Measurements from ENCODE around the gene SPDYE2. TPM values are rescaled to one million over a fixed set of nuclear protein-coding genes. Genes with fewer than 3 reads are reported as not detected.
"Not testable (repeated sequence)": the region's sequence is repeated elsewhere in the genome, so short reads cannot be mapped to it uniquely, and the experiment has no call there.

SPDYE2 gene
- polyA plus RNA-seq, 3 donors = not detected

GRCh38 chr7:102577315-102578240 is 26.6 kb downstream of the SPDYE2 start:
- H2AFZ ChIP-seq (ENCODE audit: insufficient read depth, low read depth, low read length, poor library complexity, severe bottlenecking); H3K36me3 ChIP-seq (replicated peaks in 1 of 2; ENCODE audit: control insufficient read depth in 1 of 2, insufficient read depth in 2 of 2, low read length in 2 of 2); H3K27me3 Mint-ChIP-seq (ENCODE audit: low read depth in 3 of 3); DNase-seq; H3K4me1 Mint-ChIP-seq; intact Hi-C loops (cut with micrococcal nuclease); H3K9me3 Mint-ChIP-seq; H3K4me1 ChIP-seq (ENCODE audit: control insufficient read depth in 1 of 2, insufficient read depth in 2 of 2, low read length in 2 of 2); H4K20me1 ChIP-seq (ENCODE audit: insufficient read depth, low read length); H3K4me2 ChIP-seq (replicated peaks; ENCODE audit: extremely low read depth, low read length, poor library complexity, severe bottlenecking); H3K36me3 Mint-ChIP-seq; H3K4me3 ChIP-seq (replicated peaks in 1 of 3; ENCODE audit: low read depth in 2 of 3, low read length in 3 of 3); H3K79me2 ChIP-seq (ENCODE audit: insufficient read depth, low read length); H3K27ac ChIP-seq (ENCODE audit: low read depth in 1 of 2, low read length in 2 of 2); H3K4me3 Mint-ChIP-seq; H3K27me3 ChIP-seq (ENCODE audit: control insufficient read depth in 2 of 2, insufficient read depth in 2 of 2, low read length in 2 of 2); H3K9me3 ChIP-seq (replicated peaks in 1 of 2; ENCODE audit: control insufficient read depth in 1 of 2, insufficient read depth in 1 of 2, low read length in 2 of 2); H3K27ac Mint-ChIP-seq; H3K9ac ChIP-seq (ENCODE audit: insufficient read depth, low read length, poor library complexity, severe bottlenecking): not testable (repeated sequence)
- WGBS (ENCODE audit: insufficient coverage) = 100% methylated on average over 1 of the region's 7 CpGs

- DNase-seq; H3K9ac ChIP-seq (ENCODE audit: insufficient read depth, low read length, poor library complexity, severe bottlenecking); H3K27me3 ChIP-seq (ENCODE audit: control insufficient read depth in 2 of 2, insufficient read depth in 2 of 2, low read length in 2 of 2); H3K4me1 Mint-ChIP-seq; H2AFZ ChIP-seq (ENCODE audit: insufficient read depth, low read depth, low read length, poor library complexity, severe bottlenecking); H3K4me1 ChIP-seq (ENCODE audit: control insufficient read depth in 1 of 2, insufficient read depth in 2 of 2, low read length in 2 of 2); H3K4me3 Mint-ChIP-seq; H3K4me3 ChIP-seq (replicated peaks in 1 of 3; ENCODE audit: low read depth in 2 of 3, low read length in 3 of 3); H3K36me3 Mint-ChIP-seq; H3K27me3 Mint-ChIP-seq (ENCODE audit: low read depth in 3 of 3); H3K9me3 Mint-ChIP-seq; H3K36me3 ChIP-seq (replicated peaks in 1 of 2; ENCODE audit: control insufficient read depth in 1 of 2, insufficient read depth in 2 of 2, low read length in 2 of 2); H3K79me2 ChIP-seq (ENCODE audit: insufficient read depth, low read length); H3K27ac ChIP-seq (ENCODE audit: low read depth in 1 of 2, low read length in 2 of 2); H3K9me3 ChIP-seq (replicated peaks in 1 of 2; ENCODE audit: control insufficient read depth in 1 of 2, insufficient read depth in 1 of 2, low read length in 2 of 2); H3K4me2 ChIP-seq (replicated peaks; ENCODE audit: extremely low read depth, low read length, poor library complexity, severe bottlenecking); H3K27ac Mint-ChIP-seq; intact Hi-C loops (cut with micrococcal nuclease); H4K20me1 ChIP-seq (ENCODE audit: insufficient read depth, low read length): not testable (repeated sequence)
- WGBS (ENCODE audit: insufficient coverage) = no CpG with 5 or more reads among the region's 5 CpGs
Measured at GRCh38 chr7:102578486-102578885, 27.5 kb downstream of the SPDYE2 start.

- intact Hi-C loops (cut with micrococcal nuclease); H3K4me1 ChIP-seq (ENCODE audit: control insufficient read depth in 1 of 2, insufficient read depth in 2 of 2, low read length in 2 of 2); H3K27ac ChIP-seq (ENCODE audit: low read depth in 1 of 2, low read length in 2 of 2); H3K9ac ChIP-seq (ENCODE audit: insufficient read depth, low read length, poor library complexity, severe bottlenecking); H2AFZ ChIP-seq (ENCODE audit: insufficient read depth, low read depth, low read length, poor library complexity, severe bottlenecking); H3K4me1 Mint-ChIP-seq; H3K27me3 Mint-ChIP-seq (ENCODE audit: low read depth in 3 of 3); H3K36me3 ChIP-seq (replicated peaks in 1 of 2; ENCODE audit: control insufficient read depth in 1 of 2, insufficient read depth in 2 of 2, low read length in 2 of 2); H3K4me2 ChIP-seq (replicated peaks; ENCODE audit: extremely low read depth, low read length, poor library complexity, severe bottlenecking); H3K79me2 ChIP-seq (ENCODE audit: insufficient read depth, low read length); H3K27ac Mint-ChIP-seq; H3K36me3 Mint-ChIP-seq; H3K9me3 Mint-ChIP-seq; H3K4me3 ChIP-seq (replicated peaks in 1 of 3; ENCODE audit: low read depth in 2 of 3, low read length in 3 of 3); DNase-seq; H3K27me3 ChIP-seq (ENCODE audit: control insufficient read depth in 2 of 2, insufficient read depth in 2 of 2, low read length in 2 of 2); H3K9me3 ChIP-seq (replicated peaks in 1 of 2; ENCODE audit: control insufficient read depth in 1 of 2, insufficient read depth in 1 of 2, low read length in 2 of 2); H3K4me3 Mint-ChIP-seq; H4K20me1 ChIP-seq (ENCODE audit: insufficient read depth, low read length): not testable (repeated sequence)
- no CpG with 5 or more reads among the region's 5 CpGs for WGBS (ENCODE audit: insufficient coverage)
Measured at GRCh38 chr7:102581722-102582121, 30.7 kb downstream of the SPDYE2 start.

- WGBS (ENCODE audit: insufficient coverage) = no CpG with 5 or more reads among the region's 5 CpGs
- H3K27me3 ChIP-seq (ENCODE audit: control insufficient read depth in 2 of 2, insufficient read depth in 2 of 2, low read length in 2 of 2); H3K4me2 ChIP-seq (replicated peaks; ENCODE audit: extremely low read depth, low read length, poor library complexity, severe bottlenecking); H3K27me3 Mint-ChIP-seq (ENCODE audit: low read depth in 3 of 3); H3K4me3 ChIP-seq (replicated peaks in 1 of 3; ENCODE audit: low read depth in 2 of 3, low read length in 3 of 3); H3K9me3 Mint-ChIP-seq; H3K27ac Mint-ChIP-seq; H3K9ac ChIP-seq (ENCODE audit: insufficient read depth, low read length, poor library complexity, severe bottlenecking); H3K79me2 ChIP-seq (ENCODE audit: insufficient read depth, low read length); H3K4me1 Mint-ChIP-seq; intact Hi-C loops (cut with micrococcal nuclease); H3K9me3 ChIP-seq (replicated peaks in 1 of 2; ENCODE audit: control insufficient read depth in 1 of 2, insufficient read depth in 1 of 2, low read length in 2 of 2); H3K4me3 Mint-ChIP-seq; H4K20me1 ChIP-seq (ENCODE audit: insufficient read depth, low read length); H2AFZ ChIP-seq (ENCODE audit: insufficient read depth, low read depth, low read length, poor library complexity, severe bottlenecking); H3K36me3 ChIP-seq (replicated peaks in 1 of 2; ENCODE audit: control insufficient read depth in 1 of 2, insufficient read depth in 2 of 2, low read length in 2 of 2); H3K36me3 Mint-ChIP-seq; DNase-seq; H3K4me1 ChIP-seq (ENCODE audit: control insufficient read depth in 1 of 2, insufficient read depth in 2 of 2, low read length in 2 of 2); H3K27ac ChIP-seq (ENCODE audit: low read depth in 1 of 2, low read length in 2 of 2): not testable (repeated sequence)
Measured at GRCh38 chr7:102583495-102583894, 32.5 kb downstream of the SPDYE2 start.
